Prostate gland (tissue), 2 donors: ENCODE results near the gene DHFR.

ENCODE experiments used
- CTCF ChIP-seq, 4 experiments: fragments of 200-600 bp in 2 of 4; fragments of 450-650 bp in 2 of 4; sonication (generic) in 2 of 4; IDR thresholded peaks; 1 replicate in 3 of 4; 2 replicates in 1 of 4; pipeline ENCODE4 v1.5.1; 2016 to 2019; ENCODE audit warnings: antibody characterized with exemption in 4 of 4, mild to moderate bottlenecking in 2 of 4, moderate library complexity in 2 of 4
- POLR2A ChIP-seq: fragments of 450-650 bp; IDR thresholded peaks from one replicate; pipeline ENCODE4 v1.6.1; 2016; ENCODE audit warnings: antibody characterized with exemption, mild to moderate bottlenecking

- TF ChIP-seq POLR2A, result no peak
- no peak for TF ChIP-seq CTCF (IDR thresholded peaks at IDR 0.05)
Observed at GRCh38 chr5:80608731-80609130, 46.1 kb downstream of the DHFR start.
